Esophagus (tissue), 2 donors: Measurements from ENCODE around the gene AGBL2. TPM values are rescaled to one million over a fixed set of nuclear protein-coding genes. Genes with fewer than 3 reads are reported as not detected.
"Not testable (repeated sequence)": the region's sequence is repeated elsewhere in the genome, so short reads cannot be mapped to it uniquely, and the experiment has no call there.

Experiments used
- H3K27ac ChIP-seq, 2 donors: one replicate each; pipeline ENCODE4 v1.5.1; 2013; ENCODE audit warnings: low read depth in 2 of 2, mild to moderate bottlenecking in 2 of 2, inconsistent platforms in 1 of 2, low read length in 1 of 2, moderate library complexity in 1 of 2
- H3K27me3 ChIP-seq, 2 donors: one replicate each; pipeline ENCODE4 v1.6.1; 2013; ENCODE audit warnings: low read length in 2 of 2, control low read depth in 1 of 2, mild to moderate bottlenecking in 1 of 2; ENCODE audit not compliant: insufficient read depth in 2 of 2, control insufficient read depth in 1 of 2
- H3K36me3 ChIP-seq, 2 donors: one replicate each; pipeline ENCODE4 v1.6.1; 2013; ENCODE audit warnings: low read length in 1 of 2; ENCODE audit not compliant: control insufficient read depth in 2 of 2, insufficient read depth in 2 of 2
- H3K4me1 ChIP-seq, 2 donors: one replicate each; pipeline ENCODE4 v1.6.1; 2013; ENCODE audit warnings: low read length in 1 of 2; ENCODE audit not compliant: control insufficient read depth in 2 of 2, insufficient read depth in 2 of 2
- H3K4me3 ChIP-seq, 2 donors: one replicate each; pipeline ENCODE4 v1.5.1; 2013; ENCODE audit warnings: low read length in 2 of 2, mild to moderate bottlenecking in 2 of 2, low read depth in 1 of 2, moderate library complexity in 1 of 2
- H3K9me3 ChIP-seq, 2 donors: one replicate each; pipeline ENCODE4 v1.6.1; 2013; ENCODE audit warnings: mild to moderate bottlenecking in 2 of 2, low read depth in 1 of 2, low read length in 1 of 2, moderate library complexity in 1 of 2; ENCODE audit not compliant: control insufficient read depth in 2 of 2, insufficient read depth in 1 of 2
- WGBS, 2 donors: extraction: QIAGEN DNeasy Blood & Tissue Kit; methylation state at CpG; one replicate each; pipeline ENCODE4 v1.1.7; 2013; 5-methylcytosine and 5-hydroxymethylcytosine counted together
- polyA plus RNA-seq, 2 donors: library from polyadenylated mRNA; stranded (reverse); fragments of 200-250 nt; gene quantifications; one replicate each; pipeline ENCODE4 v1.2.3, GENCODE V29; 2013
- donor health status: healthy with polysubstance abuse.
- donor health status: Bipolar disorder and iron deficiency.

AGBL2 gene
- 1 to 10 TPM in 1 of 2 donors, under 1 TPM in 1; 0.69 to 1.7 TPM for polyA plus RNA-seq

- Histone ChIP-seq H3K36me3 (peaks cover 5 to 6% of the 10 kb centered on the region in 2 donors), H3K4me1 (no peaks in the 10 kb centered on the region), H3K27me3 (no peaks in the 10 kb centered on the region), H3K9me3 (no peaks in the 10 kb centered on the region), H3K27ac (peak within 1 kb of the TSS; percentile 65 to 70), H3K4me3 (peak within 1 kb of the TSS; percentile 86 to 87)
- 0 to 1% methylated on average over 34 to 35 of the region's 35 CpGs for WGBS, 2 donors
These were observed at the start of gene AGBL2 for GRCh38 chr11:47715082-47715669. TSS of gene AGBL2 (minus strand) at chr11:47715369. CDS start at chr11:47714650, 719 bp downstream.

GRCh38 chr11:47759291-47759690 lies 44.1 kb upstream of the AGBL2 start:
- peaks cover 7 to 24% of the 10 kb centered on the region in 2 donors for H3K36me3 ChIP-seq
- not testable (repeated sequence) for H3K9me3 ChIP-seq, H3K27me3 ChIP-seq, H3K4me1 ChIP-seq, H3K4me3 ChIP-seq, H3K27ac ChIP-seq
- 88% methylated on average over 11 of the region's 11 CpGs for WGBS, 2 donors

DNA sequence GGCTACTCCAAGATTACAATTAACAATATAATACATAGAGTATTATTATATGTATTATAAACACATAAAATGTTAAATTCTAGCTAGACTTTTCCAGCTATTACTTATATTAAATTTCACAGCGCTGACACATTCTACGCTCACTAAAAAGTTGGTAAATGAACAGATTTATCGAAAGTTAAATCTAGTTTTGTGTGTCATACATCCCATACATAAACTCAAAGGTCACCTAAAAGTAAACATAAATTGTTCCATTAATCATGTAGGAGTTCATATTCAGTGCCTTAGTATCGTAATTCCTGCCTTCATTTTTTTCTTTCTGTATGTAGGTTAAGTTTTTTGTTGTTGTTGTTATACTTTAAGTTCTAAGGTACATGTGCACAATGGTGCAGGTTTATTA lies 41.0 kb upstream of the AGBL2 start:
- peaks cover 9 to 25% of the 10 kb centered on the region in 2 donors for H3K36me3 ChIP-seq
- WGBS, 2 donors = 91 to 94% methylated on average over 4 of the region's 4 CpGs

DNA sequence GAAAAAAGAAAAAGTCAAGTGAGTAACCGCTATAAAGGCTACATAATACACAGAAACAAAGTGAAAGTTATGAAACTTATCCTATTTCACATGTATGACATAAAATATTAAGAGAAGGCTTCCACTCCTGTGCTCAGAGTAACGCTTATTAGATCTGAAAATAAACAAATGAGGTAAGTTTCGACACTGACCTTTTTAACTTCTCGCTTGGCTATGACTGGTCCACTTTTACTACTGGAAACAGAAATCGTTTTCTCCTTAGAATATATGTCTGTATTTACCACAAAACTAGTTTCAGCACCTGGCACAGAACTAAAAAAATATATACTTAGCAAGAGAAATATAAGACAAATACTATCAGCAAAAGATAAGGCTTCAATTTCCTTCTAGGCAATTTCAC lies 35.6 kb upstream of the AGBL2 start:
- Histone ChIP-seq H3K9me3 (no peaks in the 10 kb centered on the region), H3K4me1 (no peaks in the 10 kb centered on the region), H3K27me3 (no peaks in the 10 kb centered on the region), H3K36me3 (peaks cover 2 to 31% of the 10 kb centered on the region in 2 donors), H3K4me3 (no peak overlapping the region), H3K27ac (no peak overlapping the region)
- 86 to 92% methylated on average over 5 of the region's 5 CpGs for WGBS, 2 donors

More for the DNA sequence above, 41.0 kb upstream of the AGBL2 start:
- Histone ChIP-seq H3K9me3 (no peaks in the 10 kb centered on the region), H3K4me3 (no peak overlapping the region), H3K4me1 (no peaks in the 10 kb centered on the region), H3K27me3 (no peaks in the 10 kb centered on the region), H3K27ac (no peak overlapping the region)

DNA sequence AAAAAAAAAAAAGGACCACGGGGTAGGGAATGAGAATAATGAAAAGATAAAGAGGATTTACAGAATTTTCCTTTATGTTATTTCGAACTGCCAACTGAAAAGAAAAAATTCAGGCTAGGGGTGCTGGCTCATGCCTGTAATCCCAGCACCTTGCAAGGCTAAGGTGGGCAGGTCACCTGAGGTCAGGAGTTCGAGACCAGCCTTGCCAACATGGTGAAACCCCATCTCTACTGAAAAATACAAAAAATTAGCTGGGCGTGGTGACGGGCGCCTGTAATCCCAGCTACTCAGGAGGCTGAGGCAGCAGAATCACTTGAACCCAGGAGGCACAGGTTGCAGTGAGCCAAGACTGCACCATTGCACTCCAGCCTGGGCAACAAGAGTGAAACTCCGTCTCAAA lies 27.3 kb upstream of the AGBL2 start:
- not testable (repeated sequence) for H3K27ac ChIP-seq, H3K27me3 ChIP-seq, H3K4me1 ChIP-seq, H3K9me3 ChIP-seq, H3K4me3 ChIP-seq
- WGBS, 2 donors = 95 to 96% methylated on average over 7 of the region's 7 CpGs
- peaks cover 7 to 31% of the 10 kb centered on the region in 2 donors for H3K36me3 ChIP-seq

DNA sequence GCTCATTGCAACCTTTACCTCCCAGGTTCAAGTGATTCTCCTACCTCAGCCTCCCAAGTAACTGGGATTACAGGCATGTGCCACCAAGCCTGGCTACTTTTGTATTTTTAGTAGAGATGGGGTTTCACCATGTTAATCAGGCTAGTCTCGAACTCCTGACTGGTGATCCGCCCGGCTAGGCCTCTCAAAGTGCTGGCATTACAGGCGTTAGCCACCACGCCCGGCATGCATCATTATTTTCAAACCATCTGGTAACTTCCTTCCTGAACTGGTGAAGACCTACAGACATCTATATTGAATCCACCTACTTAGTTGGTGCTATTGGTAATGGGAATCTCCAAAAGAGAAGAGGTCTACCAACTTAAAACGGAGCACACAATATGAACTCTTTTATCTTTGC lies 22.6 kb upstream of the AGBL2 start:
- WGBS, 2 donors = 69 to 78% methylated on average over 7 of the region's 7 CpGs
- not testable (repeated sequence) for H3K4me1 ChIP-seq

DNA sequence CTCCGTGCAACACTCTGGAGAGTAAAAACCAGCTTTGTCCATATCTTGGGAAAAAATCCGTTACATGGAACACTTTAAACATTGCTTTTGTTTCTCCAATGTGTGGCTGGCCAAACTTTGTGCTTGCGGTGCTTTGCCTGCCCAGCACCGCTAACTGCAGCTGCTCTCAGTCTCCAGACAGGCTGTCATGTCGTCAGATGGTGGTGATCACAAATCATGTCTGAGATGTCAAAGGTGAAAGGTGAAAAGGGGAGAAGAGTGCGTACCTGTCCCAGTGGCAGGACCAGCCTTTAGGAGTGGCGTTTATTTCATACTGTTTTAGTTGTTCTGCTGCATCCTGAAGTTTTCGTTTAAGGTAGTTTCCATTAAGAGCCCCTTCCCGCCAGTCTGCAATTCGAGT lies 17.1 kb upstream of the AGBL2 start:
- Histone ChIP-seq H3K27ac (no peak overlapping the region), H3K4me3 (no peak overlapping the region), H3K36me3 (peaks cover 2 to 28% of the 10 kb centered on the region in 2 donors), H3K27me3 (no peaks in the 10 kb centered on the region), H3K9me3 (no peaks in the 10 kb centered on the region), H3K4me1 (no peaks in the 10 kb centered on the region)
- 77 to 79% methylated on average over 10 of the region's 10 CpGs for WGBS, 2 donors

More for the DNA sequence above, 22.6 kb upstream of the AGBL2 start:
- peaks cover 0 to 21% of the 10 kb centered on the region in 2 donors for H3K36me3 ChIP-seq
- not testable (repeated sequence) for H3K27me3 ChIP-seq, H3K4me3 ChIP-seq, H3K9me3 ChIP-seq, H3K27ac ChIP-seq

GRCh38 chr11:47731475-47731874 lies 16.3 kb upstream of the AGBL2 start:
- H3K27ac ChIP-seq = no peak overlapping the region
- H3K36me3 ChIP-seq = peaks cover 2 to 26% of the 10 kb centered on the region in 2 donors
- no peaks in the 10 kb centered on the region for H3K4me1 ChIP-seq
- H3K9me3 ChIP-seq = no peaks in the 10 kb centered on the region
- 42 to 44% methylated on average over 6 of the region's 6 CpGs for WGBS, 2 donors
- no peaks in the 10 kb centered on the region for H3K27me3 ChIP-seq
- H3K4me3 ChIP-seq = no peak overlapping the region

GRCh38 chr11:47726878-47727514 lies 11.8 kb upstream of the AGBL2 start:
- H3K27ac ChIP-seq = no peak overlapping the region
- H3K4me1 ChIP-seq = no peaks in the 10 kb centered on the region
- no peaks in the 10 kb centered on the region for H3K9me3 ChIP-seq
- WGBS, 2 donors = 86 to 88% methylated on average over 12 of the region's 12 CpGs
- H3K4me3 ChIP-seq = no peak overlapping the region
- H3K36me3 ChIP-seq = peaks cover 8 to 28% of the 10 kb centered on the region in 2 donors
- H3K27me3 ChIP-seq = no peaks in the 10 kb centered on the region

DNA sequence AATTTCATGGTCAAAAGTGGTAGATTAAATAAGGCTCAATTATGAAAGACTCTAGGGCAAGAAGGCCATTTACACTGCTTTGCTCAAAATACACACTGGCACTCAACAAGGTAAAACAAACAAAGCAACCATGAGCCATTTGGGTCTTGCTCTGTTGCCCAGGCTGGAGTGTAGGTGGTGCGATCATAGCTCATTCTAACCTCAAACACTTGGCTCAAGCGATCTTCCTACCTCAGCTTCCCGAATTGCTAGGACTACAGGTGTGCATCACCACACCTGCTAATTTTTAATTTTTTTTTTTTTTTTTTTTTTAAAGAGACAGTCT lies 10.9 kb upstream of the AGBL2 start:
- 80 to 88% methylated on average over 3 of the region's 3 CpGs for WGBS, 2 donors
- Histone ChIP-seq H3K4me1 (no peaks in the 10 kb centered on the region), H3K9me3 (no peaks in the 10 kb centered on the region), H3K4me3 (no peak overlapping the region), H3K27me3 (no peaks in the 10 kb centered on the region), H3K36me3 (peaks cover 11 to 22% of the 10 kb centered on the region in 2 donors), H3K27ac (no peak overlapping the region)
